ENCODE results near the gene G3BP1.

- TF ChIP-seq CTCF (IDR thresholded peaks at IDR 0.05) (no peak), POLR2A (IDR thresholded peaks at IDR 0.05; ENCODE audit: low read depth) (no peak), EP300 (IDR thresholded peaks at IDR 0.05) (no peak)
Measured at GRCh38 chr5:151855701-151856100, 83.9 kb downstream of the G3BP1 start.
